ENCODE data around the gene SEMA3D. TPM values are rescaled to one million over a fixed set of nuclear protein-coding genes. Genes with fewer than 3 reads are reported as not detected.

SEMA3D gene
- polyA plus RNA-seq, 1 donor from 2014 or later: 1.6 TPM

DNA sequence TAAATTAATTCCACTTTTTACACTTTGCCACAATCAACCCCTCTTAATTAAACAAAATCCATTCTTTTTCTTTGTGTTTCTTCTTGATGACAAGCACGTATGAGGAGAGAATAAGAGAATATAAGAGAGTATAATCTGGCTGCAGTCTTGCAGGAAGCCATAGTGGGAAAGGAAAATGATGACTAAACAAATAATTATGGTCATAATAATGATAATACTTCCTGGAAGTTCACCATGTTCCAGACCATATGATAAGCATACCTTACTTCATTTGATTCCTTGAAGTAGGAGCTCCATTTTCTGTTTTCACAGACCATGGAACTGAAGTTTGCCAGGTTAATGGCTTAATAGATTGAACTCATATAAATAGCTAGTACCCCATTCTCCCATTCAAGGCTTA is 237.8 kb downstream of the SEMA3D start:
- no peaks in the 10 kb centered on the region for H3K79me2 ChIP-seq (replicated peaks; ENCODE audit: insufficient read depth, low read length)
- H3K9me2 ChIP-seq (ENCODE audit: insufficient read depth, low read length): no peaks in the 10 kb centered on the region
- H2AFZ ChIP-seq (ENCODE audit: low read depth, low read length): no peak overlapping the region
- H3K9ac ChIP-seq (ENCODE audit: low read length): no peak overlapping the region
- H3K4me3 ChIP-seq (ENCODE audit: low read length): no peak overlapping the region
- TF ChIP-seq EP300 (conservative IDR thresholded peaks at IDR 0.05; ENCODE audit: poor library complexity, severe bottlenecking): no peak
- TF ChIP-seq, protein P1, sequence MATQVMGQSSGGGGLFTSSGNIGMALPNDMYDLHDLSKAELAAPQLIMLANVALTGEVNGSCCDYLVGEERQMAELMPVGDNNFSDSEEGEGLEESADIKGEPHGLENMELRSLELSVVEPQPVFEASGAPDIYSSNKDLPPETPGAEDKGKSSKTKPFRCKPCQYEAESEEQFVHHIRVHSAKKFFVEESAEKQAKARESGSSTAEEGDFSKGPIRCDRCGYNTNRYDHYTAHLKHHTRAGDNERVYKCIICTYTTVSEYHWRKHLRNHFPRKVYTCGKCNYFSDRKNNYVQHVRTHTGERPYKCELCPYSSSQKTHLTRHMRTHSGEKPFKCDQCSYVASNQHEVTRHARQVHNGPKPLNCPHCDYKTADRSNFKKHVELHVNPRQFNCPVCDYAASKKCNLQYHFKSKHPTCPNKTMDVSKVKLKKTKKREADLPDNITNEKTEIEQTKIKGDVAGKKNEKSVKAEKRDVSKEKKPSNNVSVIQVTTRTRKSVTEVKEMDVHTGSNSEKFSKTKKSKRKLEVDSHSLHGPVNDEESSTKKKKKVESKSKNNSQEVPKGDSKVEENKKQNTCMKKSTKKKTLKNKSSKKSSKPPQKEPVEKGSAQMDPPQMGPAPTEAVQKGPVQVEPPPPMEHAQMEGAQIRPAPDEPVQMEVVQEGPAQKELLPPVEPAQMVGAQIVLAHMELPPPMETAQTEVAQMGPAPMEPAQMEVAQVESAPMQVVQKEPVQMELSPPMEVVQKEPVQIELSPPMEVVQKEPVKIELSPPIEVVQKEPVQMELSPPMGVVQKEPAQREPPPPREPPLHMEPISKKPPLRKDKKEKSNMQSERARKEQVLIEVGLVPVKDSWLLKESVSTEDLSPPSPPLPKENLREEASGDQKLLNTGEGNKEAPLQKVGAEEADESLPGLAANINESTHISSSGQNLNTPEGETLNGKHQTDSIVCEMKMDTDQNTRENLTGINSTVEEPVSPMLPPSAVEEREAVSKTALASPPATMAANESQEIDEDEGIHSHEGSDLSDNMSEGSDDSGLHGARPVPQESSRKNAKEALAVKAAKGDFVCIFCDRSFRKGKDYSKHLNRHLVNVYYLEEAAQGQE (IDR thresholded peaks at IDR 0.05; ENCODE audit: borderline replicate concordance): no peak
- no peak overlapping the region for H3K27ac ChIP-seq (ENCODE audit: low read length)
- H3K4me2 ChIP-seq (ENCODE audit: low read length): no peak overlapping the region
- no peaks in the 10 kb centered on the region for H3K9me3 ChIP-seq (ENCODE audit: low read length)
- H3F3A ChIP-seq (ENCODE audit: insufficient read depth, low read length, poor library complexity, severe bottlenecking): no peaks in the 10 kb centered on the region
- no peaks in the 10 kb centered on the region for H4K20me1 ChIP-seq (ENCODE audit: insufficient read depth)
- no peaks in the 10 kb centered on the region for H3K36me3 ChIP-seq (ENCODE audit: insufficient read depth, low read length)
- H3K27me3 ChIP-seq (ENCODE audit: insufficient read depth, low read depth, low read length): no peaks in the 10 kb centered on the region

DNA sequence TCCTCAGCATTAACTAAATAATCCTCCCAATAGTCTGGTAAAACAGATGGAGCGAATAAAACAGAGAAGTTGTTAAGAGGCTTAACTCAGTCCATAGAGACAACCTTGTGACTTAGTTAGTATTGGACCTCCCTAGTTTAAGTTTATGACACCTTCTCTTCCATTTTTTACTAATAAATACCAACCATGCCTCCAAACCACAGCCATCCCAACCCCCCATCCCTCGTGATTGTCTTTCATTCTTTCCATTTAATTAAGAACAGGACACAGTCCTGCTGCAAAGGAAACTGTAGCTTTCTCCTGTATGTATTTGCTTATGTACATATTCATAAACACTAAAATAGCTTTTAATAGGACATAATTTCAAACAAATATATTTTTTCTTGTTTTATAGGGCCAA is 238.2 kb downstream of the SEMA3D start:
- H3K79me2 ChIP-seq (replicated peaks; ENCODE audit: insufficient read depth, low read length): no peaks in the 10 kb centered on the region
- no peak overlapping the region for H3K27ac ChIP-seq (ENCODE audit: low read length)
- H3K27me3 ChIP-seq (ENCODE audit: insufficient read depth, low read depth, low read length): no peaks in the 10 kb centered on the region
- no peaks in the 10 kb centered on the region for H3K36me3 ChIP-seq (ENCODE audit: insufficient read depth, low read length)
- no peaks in the 10 kb centered on the region for H3F3A ChIP-seq (ENCODE audit: insufficient read depth, low read length, poor library complexity, severe bottlenecking)
- H3K4me2 ChIP-seq (ENCODE audit: low read length): no peak overlapping the region
- no peak overlapping the region for H3K4me3 ChIP-seq (ENCODE audit: low read length)
- H4K20me1 ChIP-seq (ENCODE audit: insufficient read depth): no peaks in the 10 kb centered on the region
- no peak for TF ChIP-seq EP300 (conservative IDR thresholded peaks at IDR 0.05; ENCODE audit: poor library complexity, severe bottlenecking)
- TF ChIP-seq SMC3 (conservative IDR thresholded peaks at IDR 0.05; ENCODE audit: poor library complexity): no peak
- no peak for TF ChIP-seq TAF1 (IDR thresholded peaks at IDR 0.05; ENCODE audit: low read depth)
- no peak for TF ChIP-seq RAD21 (conservative IDR thresholded peaks at IDR 0.05)
- TF ChIP-seq POLR2AphosphoS5 (IDR thresholded peaks at IDR 0.05): no peak
- TF ChIP-seq EZH2 (IDR thresholded peaks at IDR 0.05; ENCODE audit: borderline replicate concordance, insufficient read depth, low read length, poor library complexity, severe bottlenecking): no peak
- no peak for TF ChIP-seq MXI1 (conservative IDR thresholded peaks at IDR 0.05; ENCODE audit: poor library complexity, severe bottlenecking)
- no peak for TF ChIP-seq CTCF (IDR thresholded peaks at IDR 0.05; ENCODE audit: poor library complexity, severe bottlenecking)
- TF ChIP-seq, protein P1 (IDR thresholded peaks at IDR 0.05; ENCODE audit: borderline replicate concordance): no peak
- H2AFZ ChIP-seq (ENCODE audit: low read depth, low read length): no peak overlapping the region
- H3K9me3 ChIP-seq (ENCODE audit: low read length): no peaks in the 10 kb centered on the region
- no peak overlapping the region for H3K9ac ChIP-seq (ENCODE audit: low read length)
- H3K9me2 ChIP-seq (ENCODE audit: insufficient read depth, low read length): no peaks in the 10 kb centered on the region

All from neural cell (in vitro differentiated cells).